Keratinocyte (primary cell): ENCODE measurements around the gene ZBTB43.

ENCODE experiments used
- EZH2 ChIP-seq: IDR thresholded peaks from one replicate; pipeline ENCODE4 v1.6.1; 2012; ENCODE audit warnings: inconsistent platforms, mild to moderate bottlenecking, low read length, moderate library complexity
- TF ChIP-seq, protein P1 (sequence below), 3 experiments: IDR thresholded peaks in 1 of 3; conservative IDR thresholded peaks in 1 of 3; optimal IDR thresholded peaks in 1 of 3; 2 replicates in 2 of 3; 3 replicates in 1 of 3; pipeline versions ENCODE3 to v1.5.1; 2011; ENCODE audit warnings: low read length in 3 of 3, mild to moderate bottlenecking in 3 of 3, moderate library complexity in 2 of 3, control low read depth in 1 of 3, inconsistent platforms in 1 of 3; ENCODE audit not compliant: insufficient read depth in 2 of 3; ENCODE audit errors: extremely low read depth in 1 of 3

DNA sequence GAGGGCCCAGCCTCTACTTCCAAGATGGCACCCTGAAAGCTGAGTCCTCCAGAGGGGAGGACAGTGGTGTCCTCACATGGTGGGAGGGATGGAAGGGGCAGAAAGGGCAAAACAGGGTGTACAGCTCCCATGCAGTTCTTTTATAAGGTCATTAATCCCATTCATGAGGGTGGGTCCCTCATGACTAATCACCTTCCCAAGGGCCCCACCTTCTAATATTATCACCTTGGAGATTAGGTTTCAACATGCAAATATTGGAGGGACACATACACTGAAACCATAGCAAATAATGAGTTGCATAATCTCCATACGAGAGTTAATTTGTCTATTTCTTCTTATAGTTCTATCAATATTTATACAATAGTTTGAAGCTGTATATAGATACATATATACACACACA lies 5.8 kb upstream of the ZBTB43 start:
- TF ChIP-seq, protein P1, sequence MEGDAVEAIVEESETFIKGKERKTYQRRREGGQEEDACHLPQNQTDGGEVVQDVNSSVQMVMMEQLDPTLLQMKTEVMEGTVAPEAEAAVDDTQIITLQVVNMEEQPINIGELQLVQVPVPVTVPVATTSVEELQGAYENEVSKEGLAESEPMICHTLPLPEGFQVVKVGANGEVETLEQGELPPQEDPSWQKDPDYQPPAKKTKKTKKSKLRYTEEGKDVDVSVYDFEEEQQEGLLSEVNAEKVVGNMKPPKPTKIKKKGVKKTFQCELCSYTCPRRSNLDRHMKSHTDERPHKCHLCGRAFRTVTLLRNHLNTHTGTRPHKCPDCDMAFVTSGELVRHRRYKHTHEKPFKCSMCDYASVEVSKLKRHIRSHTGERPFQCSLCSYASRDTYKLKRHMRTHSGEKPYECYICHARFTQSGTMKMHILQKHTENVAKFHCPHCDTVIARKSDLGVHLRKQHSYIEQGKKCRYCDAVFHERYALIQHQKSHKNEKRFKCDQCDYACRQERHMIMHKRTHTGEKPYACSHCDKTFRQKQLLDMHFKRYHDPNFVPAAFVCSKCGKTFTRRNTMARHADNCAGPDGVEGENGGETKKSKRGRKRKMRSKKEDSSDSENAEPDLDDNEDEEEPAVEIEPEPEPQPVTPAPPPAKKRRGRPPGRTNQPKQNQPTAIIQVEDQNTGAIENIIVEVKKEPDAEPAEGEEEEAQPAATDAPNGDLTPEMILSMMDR (optimal IDR thresholded peaks at IDR 0.05 in 1 of 3, IDR thresholded peaks at IDR 0.05 in 1 of 3, conservative IDR thresholded peaks at IDR 0.05 in 1 of 3; ENCODE audit: extremely low read depth in 1 of 3, insufficient read depth in 2 of 3, low read length in 3 of 3) = no peak
- no peak for TF ChIP-seq EZH2
